ENCODE measurements around the gene GJC2.
"Not testable (repeated sequence)": the region's sequence is repeated elsewhere in the genome, so short reads cannot be mapped to it uniquely, and the experiment has no call there.

GJC2 gene

DNA sequence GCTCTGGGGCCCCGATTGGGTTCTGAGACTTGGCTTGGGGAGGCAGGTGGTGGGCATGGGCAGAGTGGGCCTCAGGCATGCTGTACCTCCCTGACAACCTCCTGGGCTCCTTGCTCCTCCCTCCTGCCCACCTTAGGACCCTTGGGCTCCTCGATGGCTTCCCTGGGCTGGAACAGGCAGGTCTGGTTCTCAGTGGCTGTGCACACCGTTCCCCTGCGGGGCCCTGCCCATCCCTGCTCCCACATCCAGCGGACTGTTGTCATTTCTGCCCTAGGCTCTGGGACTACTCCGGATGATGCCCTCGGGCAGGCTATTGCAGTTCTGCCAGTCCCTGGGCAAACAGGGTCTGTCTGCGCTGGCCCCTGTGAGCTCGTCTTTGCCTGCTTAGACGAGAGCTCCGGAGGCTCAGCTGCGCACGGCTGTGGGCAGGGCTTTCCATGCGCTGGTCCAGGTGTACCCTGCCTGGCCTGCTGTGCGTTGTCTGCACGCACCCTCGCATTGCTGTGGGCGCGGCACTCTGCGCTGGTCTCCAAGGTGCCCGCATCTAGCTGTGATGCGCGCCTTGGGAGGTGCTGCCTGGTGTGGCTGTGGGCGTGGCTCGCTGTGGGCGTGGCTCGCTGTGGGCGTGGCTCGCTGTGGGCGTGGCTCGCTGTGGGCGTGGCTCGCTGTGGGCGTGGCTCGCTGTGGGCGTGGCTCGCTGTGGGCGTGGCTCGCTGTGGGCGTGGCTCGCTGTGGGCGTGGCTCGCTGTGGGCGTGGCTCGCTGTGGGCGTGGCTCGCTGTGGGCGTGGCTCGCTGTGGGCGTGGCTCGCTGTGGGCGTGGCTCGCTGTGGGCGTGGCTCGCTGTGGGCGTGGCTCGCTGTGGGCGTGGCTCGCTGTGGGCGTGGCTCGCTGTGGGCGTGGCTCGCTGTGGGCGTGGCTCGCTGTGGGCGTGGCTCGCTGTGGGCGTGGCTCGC is 24.1 kb downstream of the GJC2 start:
- not testable (repeated sequence) for H3K27ac ChIP-seq (ENCODE audit: insufficient read depth, low read depth, low read length, poor library complexity, severe bottlenecking); H3K4me3 ChIP-seq (ENCODE audit: insufficient read depth, low read depth, low read length); H3K9me3 ChIP-seq (ENCODE audit: control insufficient read depth, low read length); H3K27me3 ChIP-seq (ENCODE audit: control insufficient read depth, insufficient read depth, low read length, poor library complexity, severe bottlenecking); H3K36me3 ChIP-seq (ENCODE audit: control insufficient read depth, insufficient read depth, low read length); H3K4me1 ChIP-seq (ENCODE audit: control insufficient read depth, insufficient read depth, low read length)
- 68 to 73% methylated on average over 36 to 37 of the region's 69 CpGs for WGBS, 2 experiments

DNA sequence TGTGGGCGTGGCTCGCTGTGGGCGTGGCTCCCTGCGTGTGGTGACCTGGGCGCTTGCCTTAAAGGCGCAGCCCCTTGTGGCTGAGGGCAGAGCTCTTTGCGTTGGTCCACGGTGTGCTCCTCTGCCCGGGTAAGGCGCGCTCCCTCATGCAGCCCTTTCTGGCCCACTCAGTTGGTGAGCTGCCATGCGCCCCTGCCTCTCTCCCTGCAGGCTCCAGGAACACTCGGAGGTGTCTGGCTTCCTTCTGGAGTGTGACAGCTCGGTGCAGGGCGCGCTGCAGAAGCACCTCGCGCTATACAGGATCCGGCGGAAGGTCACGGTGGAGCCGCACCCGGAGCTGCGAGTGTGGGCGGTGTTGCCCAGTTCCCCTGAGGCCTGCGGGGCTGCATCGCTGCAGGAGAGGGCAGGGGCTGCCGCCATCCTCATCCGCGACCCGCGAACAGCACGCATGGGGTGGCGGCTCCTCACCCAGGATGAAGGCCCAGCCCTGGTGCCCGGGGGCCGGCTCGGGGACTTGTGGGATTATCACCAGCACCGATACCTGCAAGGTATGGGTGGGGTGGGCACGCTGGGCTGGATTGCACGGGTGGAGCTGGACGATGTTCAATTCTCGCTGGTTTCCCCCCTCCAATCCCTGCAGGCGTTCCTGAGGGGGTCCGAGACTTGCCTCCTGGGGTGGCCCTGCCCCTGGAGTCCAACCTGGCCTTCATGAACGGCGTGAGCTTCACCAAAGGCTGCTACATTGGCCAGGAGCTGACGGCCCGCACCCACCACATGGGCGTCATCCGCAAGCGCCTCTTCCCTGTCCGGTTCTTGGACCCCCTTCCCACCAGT is 25.0 kb downstream of the GJC2 start:
- Histone ChIP-seq H3K4me3 (ENCODE audit: insufficient read depth, low read depth, low read length) (no peak overlapping the region), H3K36me3 (ENCODE audit: control insufficient read depth, insufficient read depth, low read length) (no peaks in the 10 kb centered on the region), H3K27ac (ENCODE audit: insufficient read depth, low read depth, low read length, poor library complexity, severe bottlenecking) (no peak overlapping the region), H3K9me3 (ENCODE audit: control insufficient read depth, low read length) (no peaks in the 10 kb centered on the region), H3K27me3 (ENCODE audit: control insufficient read depth, insufficient read depth, low read length, poor library complexity, severe bottlenecking) (no peaks in the 10 kb centered on the region), H3K4me1 (ENCODE audit: control insufficient read depth, insufficient read depth, low read length) (no peaks in the 10 kb centered on the region)
- 89 to 90% methylated on average over 52 of the region's 52 CpGs for WGBS, 2 experiments

DNA sequence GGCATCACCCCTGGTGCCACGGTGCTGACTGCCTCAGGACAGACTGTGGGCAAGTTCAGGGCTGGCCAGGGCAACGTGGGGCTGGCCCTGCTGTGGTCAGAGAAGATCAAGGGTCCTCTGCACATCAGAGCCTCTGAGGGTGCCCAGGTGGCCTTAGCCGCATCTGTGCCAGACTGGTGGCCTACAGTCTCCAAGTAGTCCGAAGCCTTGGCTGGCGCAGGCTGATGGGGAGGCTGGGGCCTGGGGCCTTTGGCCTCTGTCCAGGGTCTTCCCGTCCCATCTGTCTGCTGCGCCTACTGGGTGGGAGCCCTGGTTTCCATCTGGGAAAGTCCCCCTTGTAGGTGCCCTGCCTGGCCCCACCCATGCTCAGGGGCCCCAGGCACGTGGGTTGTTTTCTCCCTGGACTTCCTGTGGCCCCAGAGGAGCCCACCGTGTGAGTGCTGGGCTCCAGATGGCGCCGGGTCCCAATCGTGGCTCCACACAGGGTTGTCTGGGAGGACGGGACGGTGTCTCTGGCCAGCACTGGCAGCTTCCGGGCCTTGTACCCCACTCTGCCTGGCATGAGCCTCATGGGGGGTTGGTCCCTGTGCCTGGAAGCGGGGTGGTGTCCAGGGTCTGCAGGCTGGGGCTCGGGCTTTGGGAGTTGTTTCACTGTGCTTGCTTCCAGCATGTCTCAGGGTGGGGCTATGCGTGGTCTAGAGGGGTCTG is 25.7 kb downstream of the GJC2 start:
- WGBS, 2 experiments: 94 to 95% methylated on average over 18 of the region's 18 CpGs
- no peak overlapping the region for H3K27ac ChIP-seq (ENCODE audit: insufficient read depth, low read depth, low read length, poor library complexity, severe bottlenecking)
- H3K36me3 ChIP-seq (ENCODE audit: control insufficient read depth, insufficient read depth, low read length): no peaks in the 10 kb centered on the region
- H3K9me3 ChIP-seq (ENCODE audit: control insufficient read depth, low read length): no peaks in the 10 kb centered on the region
- no peak overlapping the region for H3K4me3 ChIP-seq (ENCODE audit: insufficient read depth, low read depth, low read length)
- no peaks in the 10 kb centered on the region for H3K27me3 ChIP-seq (ENCODE audit: control insufficient read depth, insufficient read depth, low read length, poor library complexity, severe bottlenecking)
- no peaks in the 10 kb centered on the region for H3K4me1 ChIP-seq (ENCODE audit: control insufficient read depth, insufficient read depth, low read length)

DNA sequence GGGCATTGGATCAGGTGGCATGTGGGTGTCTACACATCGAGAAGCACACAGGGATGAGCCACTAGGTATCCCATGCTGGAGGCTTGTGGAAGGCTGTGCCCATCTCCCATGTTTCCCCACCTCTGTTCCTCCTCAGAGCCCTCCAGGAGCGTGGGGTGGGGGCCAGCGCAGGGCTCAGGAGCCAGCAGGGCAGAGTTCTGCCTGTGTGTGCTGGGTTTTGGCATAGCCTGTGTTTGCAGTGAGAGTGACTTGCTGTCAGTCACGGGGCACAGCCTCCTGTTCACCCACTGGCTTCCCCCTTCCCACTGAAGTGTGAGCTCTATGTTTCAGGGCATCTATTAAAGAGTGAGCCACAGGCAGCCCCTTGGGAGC is 26.3 kb downstream of the GJC2 start:
- H3K4me1 ChIP-seq (ENCODE audit: control insufficient read depth, insufficient read depth, low read length): no peaks in the 10 kb centered on the region
- H3K27me3 ChIP-seq (ENCODE audit: control insufficient read depth, insufficient read depth, low read length, poor library complexity, severe bottlenecking): no peaks in the 10 kb centered on the region
- H3K4me3 ChIP-seq (ENCODE audit: insufficient read depth, low read depth, low read length): no peak overlapping the region
- no peaks in the 10 kb centered on the region for H3K36me3 ChIP-seq (ENCODE audit: control insufficient read depth, insufficient read depth, low read length)
- H3K27ac ChIP-seq (ENCODE audit: insufficient read depth, low read depth, low read length, poor library complexity, severe bottlenecking): no peak overlapping the region
- H3K9me3 ChIP-seq (ENCODE audit: control insufficient read depth, low read length): no peaks in the 10 kb centered on the region
- 93 to 96% methylated on average over 4 of the region's 4 CpGs for WGBS, 2 experiments

DNA sequence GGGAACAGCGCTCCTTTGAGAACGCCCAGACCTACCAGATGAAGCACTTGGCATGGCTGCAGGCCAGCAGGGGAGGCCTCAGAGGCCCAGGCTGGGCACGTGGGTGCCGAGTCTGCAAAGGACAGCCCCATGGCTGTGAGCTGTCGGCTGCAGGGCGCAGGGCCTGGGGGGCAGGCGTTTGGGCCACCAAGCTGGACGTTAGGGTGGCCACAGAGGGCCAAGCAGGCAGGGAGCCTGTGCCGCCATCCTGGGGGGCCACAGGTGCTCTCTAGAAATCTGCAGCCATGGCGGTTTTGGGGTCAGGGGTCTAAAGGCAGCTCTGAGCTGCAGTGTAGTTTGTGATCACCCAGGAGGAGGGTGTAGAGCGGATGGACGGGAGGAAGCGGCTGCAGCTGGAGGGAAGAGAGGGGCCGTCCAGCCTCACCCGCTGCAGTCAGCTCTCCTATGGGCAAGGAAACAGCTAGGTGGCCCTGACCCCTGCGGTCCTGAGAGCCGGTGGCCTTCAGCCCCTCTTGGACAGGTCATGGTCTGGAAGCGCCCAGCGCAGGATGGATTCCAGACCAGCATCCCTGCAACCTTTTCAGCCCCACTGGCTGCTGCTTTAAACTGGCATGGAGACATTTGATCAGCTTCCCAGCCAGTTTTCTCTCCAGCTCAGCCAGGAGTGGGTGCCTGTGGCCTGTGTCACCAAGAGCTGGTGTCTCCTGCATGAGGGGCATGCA is 26.9 kb downstream of the GJC2 start:
- H3K9me3 ChIP-seq (ENCODE audit: control insufficient read depth, low read length): no peaks in the 10 kb centered on the region
- H3K4me3 ChIP-seq (ENCODE audit: insufficient read depth, low read depth, low read length): no peak overlapping the region
- 94 to 95% methylated on average over 19 of the region's 19 CpGs for WGBS, 2 experiments
- H3K36me3 ChIP-seq (ENCODE audit: control insufficient read depth, insufficient read depth, low read length): no peaks in the 10 kb centered on the region
- H3K27me3 ChIP-seq (ENCODE audit: control insufficient read depth, insufficient read depth, low read length, poor library complexity, severe bottlenecking): no peaks in the 10 kb centered on the region
- H3K4me1 ChIP-seq (ENCODE audit: control insufficient read depth, insufficient read depth, low read length): no peaks in the 10 kb centered on the region
- no peak overlapping the region for H3K27ac ChIP-seq (ENCODE audit: insufficient read depth, low read depth, low read length, poor library complexity, severe bottlenecking)

DNA sequence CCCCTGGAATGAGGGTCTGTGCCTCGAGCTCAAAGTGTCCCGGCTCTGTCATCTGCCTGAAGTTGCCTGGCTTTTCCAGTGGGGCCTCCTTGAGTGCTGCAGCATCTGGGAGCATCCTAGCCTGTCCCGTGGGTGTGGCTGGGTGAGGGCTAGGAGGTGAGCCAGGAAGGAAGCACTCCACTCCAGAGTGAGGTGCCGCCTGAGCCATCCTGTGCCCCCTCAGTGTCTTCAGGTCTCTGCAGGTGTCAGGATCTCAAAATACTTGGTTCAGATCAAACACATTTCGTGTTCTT is 27.4 kb downstream of the GJC2 start:
- 94% methylated on average over 5 of the region's 5 CpGs for WGBS, 2 experiments
- Histone ChIP-seq H3K27me3 (ENCODE audit: control insufficient read depth, insufficient read depth, low read length, poor library complexity, severe bottlenecking) (no peaks in the 10 kb centered on the region), H3K36me3 (ENCODE audit: control insufficient read depth, insufficient read depth, low read length) (no peaks in the 10 kb centered on the region), H3K27ac (ENCODE audit: insufficient read depth, low read depth, low read length, poor library complexity, severe bottlenecking) (no peak overlapping the region), H3K4me3 (ENCODE audit: insufficient read depth, low read depth, low read length) (no peak overlapping the region), H3K9me3 (ENCODE audit: control insufficient read depth, low read length) (no peaks in the 10 kb centered on the region), H3K4me1 (ENCODE audit: control insufficient read depth, insufficient read depth, low read length) (no peaks in the 10 kb centered on the region)

DNA sequence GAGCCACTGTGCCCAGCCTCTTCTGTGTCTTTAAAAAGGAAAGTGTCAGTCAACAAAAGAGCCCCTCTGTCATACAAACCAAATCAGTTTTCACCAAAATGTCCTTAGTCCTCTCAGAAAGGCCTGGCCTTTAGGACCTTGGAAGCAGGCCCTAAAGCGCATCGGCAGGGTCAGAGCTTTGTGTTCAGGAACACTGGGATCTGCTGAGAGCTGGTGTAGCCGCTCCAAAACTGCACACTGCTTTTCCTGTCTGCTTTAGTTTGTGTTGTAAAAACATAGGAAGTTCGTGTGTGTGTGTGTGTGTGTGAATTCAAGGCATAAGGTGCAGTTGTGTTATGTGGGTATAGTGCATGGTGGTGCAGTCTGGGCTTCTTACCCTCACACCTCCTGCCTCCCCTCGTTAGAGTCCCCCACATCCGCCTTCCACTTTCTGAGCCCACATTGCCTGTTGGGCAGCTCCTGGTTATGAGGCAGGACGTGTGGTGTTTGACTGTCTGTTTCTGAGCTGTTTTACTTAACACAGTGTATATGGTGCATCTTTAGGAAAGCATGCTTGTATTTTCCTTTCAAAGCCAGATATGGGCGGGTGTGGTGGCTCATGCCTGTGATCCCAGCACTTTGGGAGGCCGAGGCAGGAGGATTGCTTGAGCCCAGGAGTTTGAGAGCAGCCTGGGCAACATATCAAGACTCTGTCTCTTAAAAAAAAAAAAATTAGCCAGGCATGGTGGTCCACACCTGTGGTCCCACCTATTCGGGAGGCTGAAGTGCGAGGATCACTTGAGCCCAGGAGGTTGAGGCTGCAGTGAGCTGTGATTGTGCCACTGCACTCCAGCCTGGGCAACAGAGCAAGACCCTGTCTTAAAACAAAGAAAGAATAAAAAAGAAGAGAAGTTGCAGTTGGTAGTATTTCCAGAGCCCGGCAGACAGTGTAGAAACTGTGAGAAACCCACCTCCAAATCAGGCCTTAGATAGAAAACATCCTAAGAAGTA is 28.3 kb downstream of the GJC2 start:
- WGBS, 2 experiments: 92 to 96% methylated on average over 12 of the region's 12 CpGs
- Histone ChIP-seq H3K9me3 (ENCODE audit: control insufficient read depth, low read length) (no peaks in the 10 kb centered on the region), H3K36me3 (ENCODE audit: control insufficient read depth, insufficient read depth, low read length) (no peaks in the 10 kb centered on the region), H3K27me3 (ENCODE audit: control insufficient read depth, insufficient read depth, low read length, poor library complexity, severe bottlenecking) (no peaks in the 10 kb centered on the region), H3K27ac (ENCODE audit: insufficient read depth, low read depth, low read length, poor library complexity, severe bottlenecking) (no peak overlapping the region), H3K4me1 (ENCODE audit: control insufficient read depth, insufficient read depth, low read length) (no peaks in the 10 kb centered on the region), H3K4me3 (ENCODE audit: insufficient read depth, low read depth, low read length) (no peak overlapping the region)

DNA sequence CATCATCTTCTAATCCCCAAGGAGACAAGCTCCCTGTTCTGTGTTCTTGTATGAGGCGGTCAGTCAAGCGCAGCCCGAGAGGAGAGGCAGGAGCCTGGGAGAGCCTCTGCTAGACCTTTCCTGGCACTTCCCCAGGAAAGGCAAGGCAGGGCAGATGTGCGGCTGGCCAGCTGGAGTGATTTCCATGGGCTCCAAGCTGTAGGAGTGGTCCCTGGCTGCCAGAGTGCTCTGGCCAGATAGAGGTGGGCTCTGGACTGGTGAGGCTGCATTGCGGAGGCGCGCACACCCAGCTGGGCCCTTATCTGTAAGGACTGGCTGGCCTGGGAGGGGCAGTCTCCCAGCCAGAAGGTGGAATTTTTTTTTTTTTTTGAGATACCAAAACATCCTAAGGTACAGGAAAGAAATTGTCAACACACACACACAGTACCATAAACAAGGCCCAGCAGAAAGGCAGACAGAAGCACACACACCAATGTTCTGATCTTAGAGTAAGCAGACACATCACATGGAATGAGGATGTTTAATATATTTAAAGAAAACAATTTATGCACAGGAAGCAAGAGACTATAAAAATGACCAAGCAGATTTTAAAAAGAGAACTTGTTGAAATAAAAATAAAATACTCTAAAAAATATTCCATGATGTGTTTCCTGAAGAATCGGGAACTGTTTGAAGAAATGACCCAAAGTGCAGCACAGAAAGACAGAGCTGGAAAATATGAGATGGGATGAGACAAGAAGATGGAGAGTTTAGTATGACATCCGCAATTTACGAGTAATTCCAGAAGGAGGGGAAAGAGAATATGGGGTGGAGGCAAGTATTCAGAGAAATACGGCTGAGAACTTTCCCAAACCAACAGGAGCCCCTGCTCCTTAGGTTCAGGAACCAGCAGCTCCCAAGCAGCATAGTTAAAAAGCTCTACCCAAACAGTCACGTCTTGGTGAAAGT is 29.3 kb downstream of the GJC2 start:
- Histone ChIP-seq H3K4me1 (ENCODE audit: control insufficient read depth, insufficient read depth, low read length) (no peaks in the 10 kb centered on the region), H3K4me3 (ENCODE audit: insufficient read depth, low read depth, low read length) (no peak overlapping the region), H3K27ac (ENCODE audit: insufficient read depth, low read depth, low read length, poor library complexity, severe bottlenecking) (no peak overlapping the region), H3K9me3 (ENCODE audit: control insufficient read depth, low read length) (no peaks in the 10 kb centered on the region), H3K36me3 (ENCODE audit: control insufficient read depth, insufficient read depth, low read length) (no peaks in the 10 kb centered on the region), H3K27me3 (ENCODE audit: control insufficient read depth, insufficient read depth, low read length, poor library complexity, severe bottlenecking) (no peaks in the 10 kb centered on the region)
- WGBS, 2 experiments: 92 to 97% methylated on average over 12 of the region's 12 CpGs
